GM06990 (cell line): ENCODE data around the gene KLHL36.

Source experiments
- DNase-seq: peaks from one replicate; pipeline ENCODE4 v3.0.0-alpha.2; 2011; ENCODE audit not compliant: insufficient read length; ENCODE audit errors: extremely low read depth
- H3K27me3 ChIP-seq: replicated peaks from 2 replicates; pipeline ENCODE4 v1.6.0; 2011; ENCODE audit warnings: low read length; ENCODE audit not compliant: control insufficient read depth, insufficient read depth
- H3K36me3 ChIP-seq: 2 replicates; pipeline ENCODE4 v1.5.1; 2011; ENCODE audit warnings: low read length; ENCODE audit not compliant: control insufficient read depth, insufficient read depth
- H3K4me3 ChIP-seq: replicated peaks from 2 replicates; pipeline ENCODE4 v1.5.1; 2011; ENCODE audit warnings: low read depth, mild to moderate bottlenecking, control low read depth, low read length
- CTCF ChIP-seq: IDR thresholded peaks from 2 replicates; pipeline ENCODE4 v1.5.1; 2011; ENCODE audit warnings: low read length, control low read depth, mild to moderate bottlenecking, inconsistent platforms; ENCODE audit not compliant: insufficient read depth, poor library complexity, severe bottlenecking

KLHL36 gene

GRCh38 chr16:84643674-84644073 lies 4.6 kb upstream of the KLHL36 start:
- no peak for DNase-seq
- Histone ChIP-seq H3K36me3 (no peaks in the 10 kb centered on the region), H3K4me3 (no peak overlapping the region), H3K27me3 (no peaks in the 10 kb centered on the region)
- no peak for TF ChIP-seq CTCF

- peak; percentile 55 for DNase-seq
- no peaks in the 10 kb centered on the region for H3K27me3 ChIP-seq
- TF ChIP-seq CTCF, result no peak
- H3K36me3 ChIP-seq, result peaks cover 7% of the 10 kb centered on the region
- H3K4me3 ChIP-seq, result peak overlapping the region; percentile 86
These were observed 542 bp downstream of the KLHL36 start for GRCh38 chr16:84648595-84649510.

- Histone ChIP-seq H3K36me3 (peaks cover 8% of the 10 kb centered on the region), H3K4me3 (peak overlapping the region; percentile 86), H3K27me3 (no peaks in the 10 kb centered on the region)
- no peak for DNase-seq
- no peak for TF ChIP-seq CTCF
These were observed 1.2 kb downstream of the KLHL36 start for GRCh38 chr16:84649511-84649861.

GRCh38 chr16:84650062-84650991 lies 2.0 kb downstream of the KLHL36 start:
- no peak overlapping the region for H3K4me3 ChIP-seq
- H3K36me3 ChIP-seq, result peaks cover 11% of the 10 kb centered on the region
- H3K27me3 ChIP-seq, result no peaks in the 10 kb centered on the region
- TF ChIP-seq CTCF, result no peak
- DNase-seq, result no peak

- no peak for TF ChIP-seq CTCF
These were observed 4.3 kb downstream of the KLHL36 start for GRCh38 chr16:84652566-84652965.

More at GRCh38 chr16:84652566-84652965, 4.3 kb downstream of the KLHL36 start:
- Histone ChIP-seq H3K27me3 (no peaks in the 10 kb centered on the region), H3K36me3 (peaks cover 20% of the 10 kb centered on the region), H3K4me3 (no peak overlapping the region)
- DNase-seq, result no peak
